ENCODE results near the gene EIF4A2. TPM values are rescaled to one million over a fixed set of nuclear protein-coding genes. Genes with fewer than 3 reads are reported as not detected.
A peak's percentile ranks its signal among the peaks of the same experiment; 100 is the strongest.

Gene EIF4A2
- total and polyA plus RNA-seq, 9 of the 15 experiments (the other 6 are each of a cell fraction or from before 2014, with no cell fraction given): 307 to 754 (median 435) TPM

GRCh38 chr3:186826976-186827857, 43.8 kb downstream of the EIF4A2 start (continued):
- TF ChIP-seq MLLT1 (IDR thresholded peaks at IDR 0.05) (0 out of 4 replicates have a peak, but pooled peaks of 1 of the 2 experiments have one; percentile 26), ZNF707 (CRISPR knock-in tag; conservative IDR thresholded peaks at IDR 0.05) (no peak), TAF9B (IDR thresholded peaks at IDR 0.05; ENCODE audit: partially characterized antibody) (no peak), DDX20 (tag; IDR thresholded peaks at IDR 0.05; ENCODE audit: low read depth) (no peak), E2F4 (CRISPR knock-in tag; IDR thresholded peaks at IDR 0.05; ENCODE audit: low read depth) (no peak), ZNF3 (CRISPR knock-in tag; IDR thresholded peaks at IDR 0.05) (no peak), ARID3B (CRISPR knock-in tag; IDR thresholded peaks at IDR 0.05; ENCODE audit: borderline replicate concordance) (no peak), ZNF232 (CRISPR knock-in tag; IDR thresholded peaks at IDR 0.05) (no peak), ZSCAN29 (IDR thresholded peaks at IDR 0.05) (no peak), PCBP1 (IDR thresholded peaks at IDR 0.05; ENCODE audit: low read depth, low read length, poor library complexity, severe bottlenecking) (no peak), DIDO1 (tag; IDR thresholded peaks at IDR 0.05; ENCODE audit: low read depth) (no peak), ETS1 (conservative IDR thresholded peaks at IDR 0.05; ENCODE audit: control insufficient read depth, low read depth, low read length) (0 out of 2 replicates have a peak, but pooled peaks have one; percentile 22), NCOA2 (IDR thresholded peaks at IDR 0.05; ENCODE audit: partially characterized antibody in 2 of 2) (no peak), ZNF398 (CRISPR knock-in tag; IDR thresholded peaks at IDR 0.05) (no peak), NFXL1 (CRISPR knock-in tag; IDR thresholded peaks at IDR 0.05) (no peak), ZNF639 (CRISPR knock-in tag; conservative IDR thresholded peaks at IDR 0.05 in 1 of 2, IDR thresholded peaks at IDR 0.05 in 1 of 2) (no peak)

Data from K562 (cell line).